ENCODE data around the gene OR52R1. TPM values are rescaled to one million over a fixed set of nuclear protein-coding genes. Genes with fewer than 3 reads are reported as not detected.

OR52R1 gene
- total RNA-seq, result not detected

DNA sequence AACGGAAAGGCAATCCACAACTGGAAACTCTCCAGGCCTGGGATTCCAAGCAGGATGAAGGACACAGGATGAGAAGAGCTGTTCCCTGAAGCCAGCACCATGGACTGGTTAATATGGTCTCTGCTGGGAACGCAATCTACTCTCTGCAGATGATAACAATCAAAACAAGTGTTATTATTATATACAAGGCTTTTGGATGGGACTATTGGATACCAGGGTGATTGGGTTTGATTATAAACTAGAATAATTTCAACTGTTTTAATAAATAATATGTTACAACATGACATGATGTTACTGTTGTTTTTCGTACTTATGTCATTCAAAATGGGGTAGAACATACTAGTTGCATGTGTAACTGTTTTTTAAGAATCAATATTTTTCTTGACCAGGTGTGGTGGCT, at the start of gene OR52R1:
Gene OR52R1 (minus strand): TSS at position 101 of the 400 bp plus-strand sequence. CDS start 0 bp downstream, at position 101.
- Histone ChIP-seq H3K4me1 (no peaks in the 10 kb centered on the region), H3K9me3 (no peaks in the 10 kb centered on the region), H3K36me3 (no peaks in the 10 kb centered on the region), H3K4me3 (no peak within 1 kb of the TSS), H3K27ac (no peak within 1 kb of the TSS), H3K27me3 (no peaks in the 10 kb centered on the region)
- intact Hi-C loops (cut with DNase I; ENCODE audit: low total_unique reads), result no loop called here
- in situ Hi-C loops (cut with MboI; ENCODE audit: low pct_ligation_motif_present in 1 of 4, low pct_unique_long_range_greater_than_20kb in 1 of 4, low sequenced_read_pairs in 3 of 4), result no loop called here
- no peak for DNase-seq
- 94 to 98% methylated on average over 2 to 3 of the region's 3 CpGs for WGBS, 2 donors (ENCODE audit: low coverage in 1 of 2)
- TF ChIP-seq POLR2AphosphoS5 (IDR thresholded peaks at IDR 0.05) (no peak), POLR2A (IDR thresholded peaks at IDR 0.05) (no peak), EP300 (IDR thresholded peaks at IDR 0.05; ENCODE audit: low read depth) (no peak)
- TF ChIP-seq, protein P1, sequence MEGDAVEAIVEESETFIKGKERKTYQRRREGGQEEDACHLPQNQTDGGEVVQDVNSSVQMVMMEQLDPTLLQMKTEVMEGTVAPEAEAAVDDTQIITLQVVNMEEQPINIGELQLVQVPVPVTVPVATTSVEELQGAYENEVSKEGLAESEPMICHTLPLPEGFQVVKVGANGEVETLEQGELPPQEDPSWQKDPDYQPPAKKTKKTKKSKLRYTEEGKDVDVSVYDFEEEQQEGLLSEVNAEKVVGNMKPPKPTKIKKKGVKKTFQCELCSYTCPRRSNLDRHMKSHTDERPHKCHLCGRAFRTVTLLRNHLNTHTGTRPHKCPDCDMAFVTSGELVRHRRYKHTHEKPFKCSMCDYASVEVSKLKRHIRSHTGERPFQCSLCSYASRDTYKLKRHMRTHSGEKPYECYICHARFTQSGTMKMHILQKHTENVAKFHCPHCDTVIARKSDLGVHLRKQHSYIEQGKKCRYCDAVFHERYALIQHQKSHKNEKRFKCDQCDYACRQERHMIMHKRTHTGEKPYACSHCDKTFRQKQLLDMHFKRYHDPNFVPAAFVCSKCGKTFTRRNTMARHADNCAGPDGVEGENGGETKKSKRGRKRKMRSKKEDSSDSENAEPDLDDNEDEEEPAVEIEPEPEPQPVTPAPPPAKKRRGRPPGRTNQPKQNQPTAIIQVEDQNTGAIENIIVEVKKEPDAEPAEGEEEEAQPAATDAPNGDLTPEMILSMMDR (IDR thresholded peaks at IDR 0.05), result no peak

DNA sequence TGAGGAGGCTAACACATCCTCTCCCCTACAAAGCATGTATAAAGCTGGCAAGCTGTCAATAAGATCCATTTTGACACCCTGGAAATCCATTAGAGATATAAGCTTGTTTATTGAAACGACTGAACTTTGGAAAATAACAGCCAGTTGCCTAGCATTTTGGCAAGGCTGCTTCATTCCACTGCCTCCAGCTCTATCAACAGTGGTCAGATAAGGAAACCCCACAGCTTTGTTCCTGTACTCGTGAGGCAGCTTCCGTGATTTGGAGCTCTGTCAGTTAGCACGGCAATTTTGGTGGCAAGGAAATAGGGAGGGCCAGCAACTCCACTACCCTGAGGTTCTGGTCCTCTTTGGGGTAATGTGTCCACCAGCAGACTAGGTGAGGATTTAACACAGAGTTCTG, 46.9 kb upstream of the OR52R1 start:
- WGBS, 2 donors (ENCODE audit: low coverage in 1 of 2), result 0 to 8% methylated on average over 1 to 4 of the region's 4 CpGs
- H3K36me3 ChIP-seq, result no peaks in the 10 kb centered on the region
- no peaks in the 10 kb centered on the region for H3K9me3 ChIP-seq
- TF ChIP-seq, protein P1 (IDR thresholded peaks at IDR 0.05), result no peak
- TF ChIP-seq POLR2AphosphoS5 (IDR thresholded peaks at IDR 0.05), result no peak
- no peak for TF ChIP-seq EP300 (IDR thresholded peaks at IDR 0.05; ENCODE audit: low read depth)
- TF ChIP-seq POLR2A (IDR thresholded peaks at IDR 0.05), result no peak
- no peak for DNase-seq
- H3K27me3 ChIP-seq, result no peaks in the 10 kb centered on the region
- H3K4me1 ChIP-seq, result no peaks in the 10 kb centered on the region
- in situ Hi-C loops (cut with MboI; ENCODE audit: low pct_ligation_motif_present in 1 of 4, low pct_unique_long_range_greater_than_20kb in 1 of 4, low sequenced_read_pairs in 3 of 4) (no loop called here), intact Hi-C loops (cut with DNase I; ENCODE audit: low total_unique reads) (no loop called here)
- H3K4me3 ChIP-seq, result no peak overlapping the region
- no peak overlapping the region for H3K27ac ChIP-seq

DNA sequence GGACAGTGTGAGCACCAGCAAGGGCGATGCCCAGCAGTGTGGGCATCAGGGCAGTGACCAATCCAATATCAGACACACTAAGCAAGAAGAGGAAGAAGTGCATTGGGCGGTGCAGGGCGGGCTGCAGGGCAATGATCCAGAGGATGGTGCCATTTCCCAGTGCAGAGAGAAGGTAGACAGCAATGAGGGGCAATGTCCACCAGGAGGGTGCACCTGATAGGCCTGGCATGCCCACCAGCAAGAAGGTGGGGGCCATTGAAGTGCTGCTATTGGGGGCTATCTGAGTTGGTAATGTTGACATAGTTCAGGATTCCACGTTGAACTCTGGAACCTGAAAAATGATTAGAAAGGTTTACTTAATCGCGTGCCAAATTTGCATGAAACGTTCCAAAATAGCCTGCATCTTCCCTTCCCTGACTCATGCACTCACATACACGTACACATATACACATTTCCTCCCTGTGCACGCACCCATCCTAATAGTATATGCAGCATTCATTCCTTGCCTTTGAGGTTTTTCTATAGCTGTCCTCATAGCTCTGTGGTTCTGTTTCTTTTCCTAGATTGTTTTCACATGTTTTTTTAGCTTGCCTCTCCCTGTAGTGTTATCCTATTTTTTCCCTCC, 44.8 kb upstream of the OR52R1 start, which contains the start of gene OR51S1:
Gene OR51S1 (minus strand): TSS at position 301 of the 625 bp plus-strand sequence. CDS start 0 bp downstream, at position 301.
- TF ChIP-seq POLR2AphosphoS5 (IDR thresholded peaks at IDR 0.05) (no peak), EP300 (IDR thresholded peaks at IDR 0.05; ENCODE audit: low read depth) (no peak), POLR2A (IDR thresholded peaks at IDR 0.05) (no peak)
- TF ChIP-seq, protein P1 (IDR thresholded peaks at IDR 0.05), result no peak
- in situ Hi-C loops (cut with MboI; ENCODE audit: low pct_ligation_motif_present in 1 of 4, low pct_unique_long_range_greater_than_20kb in 1 of 4, low sequenced_read_pairs in 3 of 4), result loop anchor here in 1 of 4 donors (25.0 kb wide), 1 partner anchor 212 kb away; the partner anchor contains the start of genes OR51D1 and OR51E1

DNA sequence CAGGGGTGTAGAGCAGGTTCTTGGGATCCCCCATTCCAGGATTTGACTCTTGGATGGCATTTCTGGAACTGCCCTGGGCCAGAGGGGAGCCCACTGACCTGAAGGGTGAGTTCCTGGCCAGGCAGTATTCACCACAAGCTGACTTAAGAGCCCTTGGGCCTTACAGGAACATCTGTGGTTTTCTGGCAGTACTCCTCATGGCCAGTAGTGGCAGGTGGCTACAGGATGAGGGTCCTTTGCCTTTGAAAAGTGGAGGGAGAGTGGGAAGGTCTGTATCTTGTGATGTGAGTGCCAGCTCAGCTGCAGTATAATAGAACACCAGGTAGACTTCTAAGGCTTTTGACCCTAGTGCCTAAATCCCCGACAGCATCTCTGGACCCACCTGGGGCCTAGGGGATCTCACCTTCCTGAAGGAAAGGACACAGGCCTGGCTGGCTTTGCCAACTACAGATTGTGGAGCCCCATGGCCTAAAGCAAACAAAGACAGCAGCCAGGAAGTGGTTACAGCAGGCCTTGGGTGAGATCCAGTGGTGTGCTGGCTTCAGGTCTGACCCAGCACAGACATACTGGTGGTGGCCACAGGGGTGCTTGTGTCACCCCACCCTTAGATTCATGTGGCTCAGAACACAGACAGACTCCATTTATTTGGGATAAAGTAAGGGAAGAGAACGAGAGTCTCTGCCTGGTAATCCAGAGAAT, 35.8 kb upstream of the OR52R1 start:
- TF ChIP-seq POLR2AphosphoS5 (IDR thresholded peaks at IDR 0.05) (no peak), EP300 (IDR thresholded peaks at IDR 0.05; ENCODE audit: low read depth) (no peak), POLR2A (IDR thresholded peaks at IDR 0.05) (no peak)
- TF ChIP-seq, protein P1 (IDR thresholded peaks at IDR 0.05), result no peak
- Histone ChIP-seq H3K9me3 (no peaks in the 10 kb centered on the region), H3K36me3 (no peaks in the 10 kb centered on the region), H3K4me1 (no peaks in the 10 kb centered on the region), H3K27me3 (no peaks in the 10 kb centered on the region), H3K4me3 (no peak overlapping the region), H3K27ac (no peak overlapping the region)
- WGBS, 2 donors (ENCODE audit: low coverage in 1 of 2), result 80% methylated on average over 2 of the region's 2 CpGs; no CpG with 5 or more reads in 1 of the 2 donors
- intact Hi-C loops (cut with DNase I; ENCODE audit: low total_unique reads) (no loop called here), in situ Hi-C loops (cut with MboI; ENCODE audit: low pct_ligation_motif_present in 1 of 4, low pct_unique_long_range_greater_than_20kb in 1 of 4, low sequenced_read_pairs in 3 of 4) (loop anchor here in 1 of 4 donors (25.0 kb wide), 1 partner anchor 203 kb away; the partner anchor contains the start of genes OR51D1 and OR51E1)
- no peak for DNase-seq

More for the DNA sequence above, 44.8 kb upstream of the OR52R1 start, which contains the start of gene OR51S1:
- Histone ChIP-seq H3K9me3 (no peaks in the 10 kb centered on the region), H3K27me3 (no peaks in the 10 kb centered on the region), H3K36me3 (no peaks in the 10 kb centered on the region), H3K4me3 (no peak within 1 kb of the TSS), H3K4me1 (no peaks in the 10 kb centered on the region), H3K27ac (no peak within 1 kb of the TSS)
- intact Hi-C loops (cut with DNase I; ENCODE audit: low total_unique reads), result no loop called here
- no peak for DNase-seq
- 51 to 87% methylated on average over 5 to 9 of the region's 9 CpGs for WGBS, 2 donors (ENCODE audit: low coverage in 1 of 2)
